HUES64 (cell line): ENCODE measurements around the gene RINL. TPM values are rescaled to one million over a fixed set of nuclear protein-coding genes. Genes with fewer than 3 reads are reported as not detected.

ENCODE experiments used
- H3K27ac ChIP-seq: 2 replicates; pipeline ENCODE4 v1.7.0; 2013; ENCODE audit warnings: low read depth, low read length, inconsistent platforms
- H3K27me3 ChIP-seq: 2 replicates; pipeline ENCODE4 v1.6.1; 2013; ENCODE audit warnings: mild to moderate bottlenecking, low read length; ENCODE audit not compliant: insufficient read depth
- H3K36me3 ChIP-seq: 2 replicates; pipeline ENCODE4 v1.6.1; 2013; ENCODE audit warnings: mild to moderate bottlenecking, low read length; ENCODE audit not compliant: insufficient read depth
- H3K4me1 ChIP-seq: 2 replicates; pipeline ENCODE4 v1.6.1; 2013; ENCODE audit warnings: mild to moderate bottlenecking, low read length, moderate library complexity; ENCODE audit not compliant: insufficient read depth
- H3K4me3 ChIP-seq: 2 replicates; pipeline ENCODE4 v1.5.1; 2013; ENCODE audit warnings: mild to moderate bottlenecking, low read length, moderate library complexity
- H3K9ac ChIP-seq: 2 replicates; pipeline ENCODE4 v1.6.1; 2013; ENCODE audit warnings: mild to moderate bottlenecking, low read depth, low read length
- H3K9me3 ChIP-seq: 2 replicates; pipeline ENCODE4 v1.6.1; 2013; ENCODE audit warnings: low read depth, low read length; ENCODE audit not compliant: insufficient read depth
- WGBS: fragments of 150-250, 120-280 bp; methylation state at CpG from one replicate; pipeline ENCODE4 v1.1.7; 2013; ENCODE audit warnings: missing lambda C conversion rate; 5-methylcytosine and 5-hydroxymethylcytosine counted together
- polyA plus RNA-seq, 2 experiments: library from polyadenylated mRNA; stranded (reverse); fragments of 50-300 nt; gene quantifications; one replicate each; pipeline ENCODE4 v1.2.3, GENCODE V29; 2013

Gene RINL, protein sequence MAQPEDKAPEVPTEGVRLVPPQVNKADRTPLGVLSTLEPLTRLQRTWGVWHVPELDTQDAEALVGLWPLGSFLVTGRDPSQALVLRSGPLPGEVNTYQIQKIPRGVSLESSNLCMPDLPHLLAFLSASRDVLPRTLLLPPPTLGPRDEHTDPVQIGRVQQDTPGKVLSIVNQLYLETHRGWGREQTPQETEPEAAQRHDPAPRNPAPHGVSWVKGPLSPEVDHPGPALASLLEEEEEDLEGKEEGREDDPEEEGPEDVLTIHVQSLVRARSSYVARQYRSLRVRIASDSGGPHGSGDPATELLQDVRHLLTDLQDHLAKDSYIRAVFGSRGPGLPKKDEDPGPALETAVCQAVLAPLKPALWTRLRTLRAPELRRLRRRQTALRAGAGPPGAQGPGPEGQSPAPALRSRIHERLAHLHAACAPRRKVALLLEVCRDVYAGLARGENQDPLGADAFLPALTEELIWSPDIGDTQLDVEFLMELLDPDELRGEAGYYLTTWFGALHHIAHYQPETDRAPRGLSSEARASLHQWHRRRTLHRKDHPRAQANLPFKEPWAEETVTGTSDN
- polyA plus RNA-seq (2013, experiment 1 of 2): 3.3 TPM
- 5.3 TPM for polyA plus RNA-seq (2013, experiment 2 of 2)

DNA sequence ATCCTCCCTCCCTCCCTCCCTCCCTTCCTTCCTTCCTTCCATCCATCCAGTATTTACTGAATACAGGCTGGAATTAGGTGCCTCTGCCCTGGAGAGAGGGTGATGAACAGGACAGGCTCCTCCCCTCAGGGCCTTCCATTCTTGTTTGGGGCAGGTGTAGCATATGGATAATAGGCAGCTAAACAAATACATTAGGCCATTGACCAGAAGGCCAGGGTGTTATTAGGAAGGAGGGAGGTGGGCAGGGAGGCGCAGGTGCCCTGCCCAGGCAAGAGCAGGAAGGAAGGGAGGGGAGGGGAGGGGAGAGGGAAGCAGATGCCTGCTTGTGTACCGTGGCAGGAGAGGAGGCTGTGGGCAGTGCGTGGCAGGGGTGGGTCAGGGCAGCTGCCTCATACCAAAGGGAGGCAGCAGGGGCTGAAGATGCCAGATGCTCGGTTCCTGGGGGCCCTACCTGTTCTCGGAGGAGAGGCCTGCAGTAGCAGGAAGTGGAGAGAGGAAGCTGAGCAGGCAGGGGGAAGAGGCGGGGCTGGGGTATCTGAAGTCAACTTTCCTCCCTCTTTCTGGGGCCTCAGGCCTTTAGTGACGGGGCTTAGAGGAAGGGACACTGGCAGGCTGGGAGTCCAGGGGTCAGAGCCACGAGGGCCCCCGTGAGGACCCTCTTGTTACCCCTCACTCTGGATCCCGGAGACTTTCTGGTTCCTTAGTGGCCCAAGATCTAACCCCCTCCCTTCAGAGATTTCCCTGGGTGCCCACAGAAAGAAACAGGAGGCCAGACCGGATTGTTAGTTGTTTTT, at the start of gene RINL:
RINL (minus strand) TSS at position 495 of the 794 bp plus-strand sequence. CDS start 1,533 bp downstream, outside the sequence.
- WGBS: 66% methylated on average over 11 of the region's 11 CpGs
- H3K4me3 ChIP-seq: no peak within 1 kb of the TSS

DNA sequence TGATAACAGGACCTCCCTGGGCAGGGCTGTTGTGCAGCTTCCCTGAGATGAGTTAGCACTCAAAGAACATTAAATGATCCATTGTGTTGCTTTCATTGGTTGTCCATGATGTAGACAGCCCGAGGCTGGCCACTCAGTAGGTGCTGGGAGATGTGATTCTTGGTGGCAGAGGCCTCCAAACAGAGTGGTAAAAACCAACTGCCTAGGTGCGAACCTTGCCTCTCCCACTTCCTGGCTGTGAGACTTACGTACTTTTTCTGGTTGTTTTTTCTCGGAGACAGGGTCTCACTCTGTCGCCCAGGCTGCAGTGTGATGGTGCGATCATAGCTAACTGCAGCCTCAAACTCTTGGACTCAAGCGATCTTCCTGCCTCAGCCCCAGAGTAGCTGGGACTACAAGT, 46.3 kb upstream of the RINL start:
- no peak overlapping the region for H3K27ac ChIP-seq
- 93% methylated on average over 7 of the region's 7 CpGs for WGBS
- no peaks in the 10 kb centered on the region for H3K4me1 ChIP-seq
- H3K4me3 ChIP-seq: no peak overlapping the region
- peaks cover 49% of the 10 kb centered on the region for H3K36me3 ChIP-seq
- H3K9ac ChIP-seq: no peak overlapping the region
- H3K27me3 ChIP-seq: no peaks in the 10 kb centered on the region
- H3K9me3 ChIP-seq: no peaks in the 10 kb centered on the region

More for the DNA sequence above, at the start of gene RINL:
- Histone ChIP-seq H3K27ac (no peak within 1 kb of the TSS), H3K9ac (0 out of 2 replicates have a peak within 1 kb of the TSS, but pooled peaks have one; percentile 24), H3K36me3 (no peaks in the 10 kb centered on the region), H3K9me3 (no peaks in the 10 kb centered on the region), H3K27me3 (no peaks in the 10 kb centered on the region), H3K4me1 (peaks cover 10% of the 10 kb centered on the region; the same call in 1 of the 2 replicates)

DNA sequence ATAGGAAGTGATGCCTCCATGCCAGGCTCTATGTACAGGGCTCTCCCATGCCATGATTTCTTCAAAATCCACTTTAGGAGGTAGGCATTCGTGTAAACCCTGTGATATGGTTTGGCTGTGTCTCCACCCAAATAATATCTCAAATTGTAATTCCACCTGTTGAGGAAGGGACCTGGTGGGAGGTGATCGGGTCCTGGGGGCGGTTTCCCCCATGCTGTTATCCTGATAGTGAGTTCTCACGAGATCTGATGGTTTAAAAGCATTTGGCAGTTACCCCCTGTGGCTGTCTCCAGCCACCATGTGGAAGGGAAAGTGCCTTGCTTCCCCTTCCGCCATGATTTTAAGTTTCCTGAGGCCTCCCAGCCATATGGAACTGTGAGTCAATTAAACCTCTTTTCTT, 44.4 kb upstream of the RINL start:
- Histone ChIP-seq H3K4me1 (no peaks in the 10 kb centered on the region), H3K27ac (no peak overlapping the region), H3K9me3 (no peaks in the 10 kb centered on the region), H3K9ac (no peak overlapping the region), H3K27me3 (no peaks in the 10 kb centered on the region), H3K4me3 (no peak overlapping the region), H3K36me3 (peaks cover 41% of the 10 kb centered on the region)
- 94% methylated on average over 5 of the region's 5 CpGs for whole genome bisulfite sequencing

DNA sequence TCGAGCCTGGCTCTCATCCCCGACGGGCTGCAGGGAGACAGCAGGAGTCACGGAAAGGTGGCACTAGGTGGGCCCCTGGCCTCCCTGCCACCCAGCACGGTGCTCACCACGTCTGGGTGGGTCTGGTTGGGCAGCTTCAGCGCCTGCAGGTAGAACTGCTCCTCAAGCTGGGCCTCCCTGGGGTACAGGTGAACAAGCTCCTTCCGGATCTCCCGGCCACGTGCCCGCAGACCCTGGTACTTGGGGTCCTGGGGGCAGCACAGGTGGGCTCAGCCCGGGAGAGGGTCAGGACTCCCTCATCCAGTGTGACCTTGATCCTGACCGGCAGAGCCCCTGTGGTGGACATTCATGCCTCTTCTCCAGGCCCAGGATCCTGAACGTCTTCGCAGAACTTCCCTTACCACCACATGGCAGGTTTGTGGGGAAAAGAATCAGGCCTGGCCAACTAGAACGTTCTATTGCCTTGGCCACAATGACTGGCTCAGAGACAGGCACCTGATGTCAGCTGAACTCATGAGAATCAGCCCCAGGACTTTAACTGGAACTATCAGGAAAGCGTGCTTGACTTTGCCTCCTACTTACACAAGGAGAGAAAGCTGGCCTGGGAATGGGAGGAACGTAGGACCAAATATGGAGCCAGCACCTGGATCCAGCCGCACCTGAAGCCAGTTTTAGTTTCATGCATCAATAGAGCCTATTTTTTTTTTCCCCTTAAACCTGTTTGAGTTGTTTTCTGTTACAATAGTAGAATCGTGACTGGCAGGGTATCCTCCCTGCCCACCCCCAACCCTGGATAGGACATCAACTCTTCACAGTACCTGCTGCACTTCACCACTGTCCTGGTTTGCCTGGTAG, 43.6 kb upstream of the RINL start:
- no peaks in the 10 kb centered on the region for H3K4me1 ChIP-seq
- 96% methylated on average over 19 of the region's 20 CpGs for whole genome bisulfite sequencing
- no peaks in the 10 kb centered on the region for H3K27me3 ChIP-seq
- no peaks in the 10 kb centered on the region for H3K9me3 ChIP-seq
- H3K27ac ChIP-seq: no peak overlapping the region
- H3K4me3 ChIP-seq: no peak overlapping the region
- no peak overlapping the region for H3K9ac ChIP-seq
- H3K36me3 ChIP-seq: peaks cover 41% of the 10 kb centered on the region

DNA sequence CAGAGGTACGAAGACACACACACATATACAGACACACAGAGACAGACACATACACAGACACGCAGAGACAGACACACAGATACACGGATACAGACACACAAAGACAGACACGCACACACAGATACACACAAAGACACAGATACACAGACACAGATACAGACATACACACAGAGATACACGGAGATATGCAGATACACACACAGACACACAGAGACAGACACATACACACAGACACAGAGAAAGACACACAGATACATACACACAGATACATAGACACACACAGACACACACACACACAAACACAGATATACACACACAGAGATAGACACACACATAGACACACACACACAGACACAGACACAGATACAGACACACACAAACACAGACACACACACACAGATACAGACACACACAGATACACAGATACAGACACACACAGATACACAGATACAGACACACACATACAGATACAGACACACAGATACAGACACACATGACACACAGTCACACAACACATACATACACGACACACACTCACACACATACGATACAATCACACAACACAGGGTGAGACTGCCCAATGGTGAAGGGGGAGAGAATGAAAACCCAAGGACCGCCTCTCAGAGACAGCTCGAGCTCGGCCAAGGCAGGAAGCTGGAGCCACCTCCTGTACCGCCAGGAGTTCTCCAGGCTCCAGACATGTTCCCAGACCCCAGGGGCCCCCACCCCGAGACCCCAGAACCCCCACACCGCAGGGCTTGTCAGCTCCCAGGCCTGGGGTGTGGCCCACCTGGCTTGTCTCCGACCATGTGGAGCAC, 42.7 kb upstream of the RINL start:
- H3K36me3 ChIP-seq: peaks cover 35% of the 10 kb centered on the region
- no peak overlapping the region for H3K4me3 ChIP-seq
- no peaks in the 10 kb centered on the region for H3K4me1 ChIP-seq
- H3K9me3 ChIP-seq: no peaks in the 10 kb centered on the region
- no peaks in the 10 kb centered on the region for H3K27me3 ChIP-seq
- WGBS: 89% methylated on average over 14 of the region's 14 CpGs
- no peak overlapping the region for H3K27ac ChIP-seq
- H3K9ac ChIP-seq: no peak overlapping the region

DNA sequence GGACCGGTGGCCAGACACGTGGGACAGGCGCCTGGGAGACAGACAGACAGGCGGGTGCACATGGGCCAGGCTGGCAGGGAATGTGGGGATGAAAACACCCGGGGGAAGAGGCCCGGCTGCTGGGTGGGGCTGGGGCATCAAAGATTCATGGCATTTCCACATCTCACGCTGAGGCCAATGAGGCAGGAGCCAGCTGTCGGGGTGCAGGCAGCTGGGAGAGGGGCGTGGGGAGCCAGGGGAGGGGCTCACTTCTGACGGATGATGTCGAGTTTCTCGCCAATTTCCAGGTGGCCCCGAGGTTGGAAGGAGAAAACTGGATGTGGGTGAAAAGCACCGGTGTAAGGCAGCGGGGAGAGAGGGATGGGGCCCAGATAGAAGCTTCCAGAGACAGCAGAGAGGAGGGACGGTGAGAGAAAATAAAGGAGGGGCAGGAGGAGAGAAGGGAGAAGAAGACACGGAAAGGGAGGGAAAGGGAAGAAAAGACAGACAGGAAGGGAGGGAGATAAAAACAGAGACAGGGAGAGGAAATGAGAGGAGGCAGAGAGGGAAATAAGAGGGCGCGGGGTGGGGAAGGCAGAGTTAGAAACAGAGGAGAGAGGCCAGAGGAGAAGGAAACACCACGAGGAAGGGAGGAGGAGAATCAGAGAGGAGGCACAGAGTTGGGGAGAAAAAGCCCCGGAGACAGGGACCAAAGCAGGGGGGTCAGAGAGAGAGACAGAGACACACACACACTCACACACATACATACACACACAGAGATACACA, 41.9 kb upstream of the RINL start:
- Histone ChIP-seq H3K9me3 (no peaks in the 10 kb centered on the region), H3K36me3 (peaks cover 28% of the 10 kb centered on the region), H3K27me3 (no peaks in the 10 kb centered on the region), H3K9ac (no peak overlapping the region), H3K27ac (no peak overlapping the region), H3K4me1 (no peaks in the 10 kb centered on the region), H3K4me3 (no peak overlapping the region)
- WGBS: 90% methylated on average over 21 of the region's 21 CpGs

DNA sequence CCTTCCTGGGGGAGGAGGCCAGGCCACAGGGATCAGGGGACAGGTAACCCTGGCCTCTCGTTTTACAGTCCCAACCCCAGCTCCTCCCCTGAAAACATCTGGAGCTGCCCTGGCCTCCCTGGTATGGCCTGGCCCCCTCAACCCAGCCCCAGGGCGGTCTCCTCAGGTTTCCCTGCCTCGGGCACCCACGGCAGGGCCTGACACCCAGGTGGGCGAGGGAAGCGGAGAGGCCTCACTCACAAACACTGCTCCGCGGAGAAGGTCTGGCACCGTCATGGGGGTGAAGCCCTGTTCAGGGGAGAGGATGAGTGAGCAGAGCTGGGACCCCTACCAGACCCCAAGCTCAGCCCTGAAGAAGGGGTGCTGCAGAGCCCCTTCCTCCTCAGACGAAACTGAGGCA, 40.5 kb upstream of the RINL start:
- no peaks in the 10 kb centered on the region for H3K9me3 ChIP-seq
- H3K4me3 ChIP-seq: no peak overlapping the region
- peaks cover 15% of the 10 kb centered on the region for H3K36me3 ChIP-seq
- H3K27me3 ChIP-seq: no peaks in the 10 kb centered on the region
- WGBS: 91% methylated on average over 10 of the region's 10 CpGs
- H3K27ac ChIP-seq: no peak overlapping the region
- H3K4me1 ChIP-seq: no peaks in the 10 kb centered on the region
- H3K9ac ChIP-seq: 0 out of 2 replicates have a peak overlapping the region, but pooled peaks have one; percentile 20

DNA sequence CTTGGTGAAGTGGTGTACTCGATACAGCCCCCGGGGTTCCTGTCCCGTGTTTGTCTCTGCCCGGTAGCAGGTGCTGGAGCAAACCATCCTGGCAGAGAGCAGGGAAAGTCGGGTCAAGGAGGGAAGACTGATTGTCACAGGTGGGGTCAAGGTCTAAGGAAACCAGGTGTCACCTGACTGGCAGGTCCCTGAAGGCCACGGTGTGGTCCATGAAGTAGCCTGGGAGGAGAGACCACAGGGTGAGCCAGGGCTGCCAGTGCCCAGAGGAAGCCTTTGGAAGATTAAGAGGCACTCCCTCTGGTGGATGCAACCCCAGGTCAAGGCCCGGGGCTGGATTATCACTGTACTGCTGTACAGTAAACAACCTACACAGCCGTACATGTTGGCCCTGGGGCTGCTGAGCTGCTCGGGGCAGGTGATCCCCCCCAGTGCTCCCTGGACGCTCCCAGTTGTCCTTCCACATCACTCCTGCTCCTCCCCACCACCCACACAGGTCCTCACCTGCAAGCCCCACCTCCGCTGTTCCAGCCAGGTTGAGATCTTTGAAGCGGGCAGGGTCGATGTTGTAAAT, 39.9 kb upstream of the RINL start:
- H3K36me3 ChIP-seq: peaks cover 15% of the 10 kb centered on the region
- no peaks in the 10 kb centered on the region for H3K4me1 ChIP-seq
- H3K27ac ChIP-seq: no peak overlapping the region
- H3K4me3 ChIP-seq: no peak overlapping the region
- no peaks in the 10 kb centered on the region for H3K27me3 ChIP-seq
- 0 out of 2 replicates have a peak overlapping the region, but pooled peaks have one; percentile 20 for H3K9ac ChIP-seq
- H3K9me3 ChIP-seq: no peaks in the 10 kb centered on the region
- WGBS: 93% methylated on average over 13 of the region's 13 CpGs

DNA sequence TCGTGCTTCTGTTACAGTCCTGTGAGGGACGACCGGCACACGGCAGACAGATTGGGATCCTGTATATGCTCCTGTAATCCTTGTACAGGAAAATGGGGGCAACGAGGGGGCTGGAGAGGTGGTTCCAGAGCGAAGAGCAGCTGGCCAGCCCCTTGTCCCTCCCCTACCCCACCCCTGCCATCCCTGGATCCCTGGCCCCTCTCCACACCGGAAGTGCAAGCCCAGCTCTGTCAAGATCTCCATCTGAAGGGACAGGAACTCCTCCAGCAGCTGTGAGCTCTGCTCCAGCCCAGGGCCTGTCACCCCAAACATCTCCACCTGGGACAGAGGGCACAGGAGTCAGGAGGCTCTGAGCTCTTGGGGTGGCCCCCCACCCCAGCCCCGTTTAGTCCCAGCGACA, 39.4 kb upstream of the RINL start:
- Histone ChIP-seq H3K36me3 (peaks cover 13% of the 10 kb centered on the region), H3K9ac (no peak overlapping the region), H3K27ac (no peak overlapping the region), H3K27me3 (no peaks in the 10 kb centered on the region; the same call in 1 of the 2 replicates), H3K4me1 (no peaks in the 10 kb centered on the region), H3K9me3 (no peaks in the 10 kb centered on the region), H3K4me3 (no peak overlapping the region)
- WGBS: 94% methylated on average over 9 of the region's 9 CpGs
